ENCODE measurements around the gene ABCC1.
"Not testable (repeated sequence)": the region's sequence is repeated elsewhere in the genome, so short reads cannot be mapped to it uniquely, and the experiment has no call there.

The ABCC1 gene

GRCh38 chr16:16092925-16093627, 143.7 kb downstream of the ABCC1 start:
- no peak for DNase-seq

DNA sequence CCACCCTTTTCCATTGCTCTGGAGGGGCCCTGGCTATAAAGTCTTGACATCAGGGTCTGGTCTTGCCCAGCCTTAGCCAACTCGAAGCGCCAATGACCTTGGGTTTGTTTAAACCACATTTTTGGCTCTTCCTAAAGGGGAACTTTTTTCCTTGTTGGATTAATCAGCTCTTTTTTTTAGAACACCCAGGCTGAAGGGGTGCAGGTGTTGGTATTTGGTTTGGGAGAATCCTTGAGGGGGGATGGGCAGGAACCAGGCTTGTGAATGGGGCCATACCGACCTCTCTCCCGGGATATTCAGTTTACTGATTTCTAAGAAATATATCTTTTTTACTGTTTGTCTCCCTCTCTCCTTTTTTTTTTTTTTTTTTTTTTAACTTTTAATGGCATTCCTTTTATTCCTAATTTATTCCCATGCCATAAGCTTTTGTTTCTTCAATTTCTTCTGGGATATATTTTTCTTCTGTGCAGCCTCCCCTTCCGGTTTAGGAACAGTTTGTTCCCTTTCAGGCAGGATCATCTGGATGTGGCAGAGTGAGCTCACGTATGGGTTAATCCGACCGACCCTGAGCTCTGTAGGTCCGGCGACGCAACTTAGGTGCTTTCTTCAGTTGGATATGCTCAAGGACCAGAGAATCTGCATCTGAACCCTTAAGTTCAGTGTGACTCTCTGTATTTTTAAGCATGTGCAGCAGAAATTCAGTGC, 144.4 kb downstream of the ABCC1 start:
- no peak for DNase-seq

GRCh38 chr16:16095646-16096045, 146.2 kb downstream of the ABCC1 start:
- DNase-seq, result no peak

- DNase-seq, result no peak
Observed at GRCh38 chr16:16096121-16096857, 146.9 kb downstream of the ABCC1 start.

GRCh38 chr16:16096858-16097213, 147.4 kb downstream of the ABCC1 start:
- no peak for DNase-seq

DNA sequence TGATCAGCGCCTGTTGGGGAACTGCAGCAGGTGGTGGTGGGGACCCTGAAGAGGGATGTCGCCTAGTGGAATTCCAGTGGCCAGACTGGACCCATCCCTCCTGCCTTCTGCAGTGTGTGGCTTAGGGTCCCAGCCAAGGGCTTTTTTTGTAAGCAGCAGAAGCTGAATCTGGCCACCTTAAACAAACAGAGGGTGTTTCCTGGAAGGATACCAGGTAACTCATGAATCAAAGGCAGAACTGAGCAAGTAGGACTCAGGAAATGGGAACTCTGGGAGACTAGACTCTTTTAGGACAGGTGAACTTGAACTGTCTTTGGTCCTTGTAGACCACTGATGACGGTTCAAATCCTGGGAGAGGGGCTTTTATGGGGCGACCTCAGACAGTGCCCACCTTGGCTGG, 149.9 kb downstream of the ABCC1 start:
- no peak for DNase-seq

DNA sequence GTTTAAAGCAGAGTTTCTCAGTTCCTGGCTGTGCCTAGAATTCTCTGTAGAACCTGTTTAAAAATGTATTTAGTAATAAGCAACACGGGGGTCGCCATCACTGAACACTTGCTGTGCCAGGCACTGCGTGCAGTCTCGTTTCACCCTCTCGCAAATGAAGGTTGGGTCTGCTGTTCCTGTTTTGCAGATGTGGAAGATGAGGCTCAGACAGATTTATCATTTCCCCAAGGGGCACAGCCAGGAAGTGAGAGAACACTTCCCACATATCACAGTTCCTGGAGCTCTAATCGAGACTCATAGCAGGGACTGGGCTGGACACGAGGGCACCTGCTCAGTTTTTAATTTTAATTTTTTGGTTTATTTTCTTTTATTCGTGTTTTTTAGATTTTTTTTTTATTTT, 151.2 kb downstream of the ABCC1 start:
- no peak for DNase-seq

DNA sequence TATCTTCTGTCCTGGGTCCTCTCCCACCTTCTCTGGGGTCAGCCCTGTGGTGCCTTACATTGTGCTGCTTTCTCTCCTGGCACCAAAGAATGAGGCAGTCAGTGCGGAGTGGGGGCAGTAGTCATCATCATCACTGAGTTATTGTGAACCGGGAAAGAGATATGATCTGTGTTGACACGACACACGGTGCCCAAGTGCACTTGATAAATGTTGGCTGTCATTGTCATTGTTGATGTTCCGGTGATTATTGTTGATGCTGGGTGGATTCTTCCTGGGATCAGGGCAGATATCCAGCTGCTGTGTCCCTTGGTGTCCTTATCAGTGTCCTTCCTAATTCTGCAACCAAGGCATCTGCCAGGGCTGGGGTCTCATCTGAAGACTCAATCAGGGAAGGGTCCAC, 152.2 kb downstream of the ABCC1 start:
- DNase-seq, result no peak

- DNase-seq, result no peak
Observed at GRCh38 chr16:16102738-16103137, 153.3 kb downstream of the ABCC1 start.

GRCh38 chr16:16104132-16104803, 154.9 kb downstream of the ABCC1 start:
- DNase-seq, result not testable (repeated sequence)

- not testable (repeated sequence) for DNase-seq
Observed at GRCh38 chr16:16104804-16105141, 155.4 kb downstream of the ABCC1 start.

DNA sequence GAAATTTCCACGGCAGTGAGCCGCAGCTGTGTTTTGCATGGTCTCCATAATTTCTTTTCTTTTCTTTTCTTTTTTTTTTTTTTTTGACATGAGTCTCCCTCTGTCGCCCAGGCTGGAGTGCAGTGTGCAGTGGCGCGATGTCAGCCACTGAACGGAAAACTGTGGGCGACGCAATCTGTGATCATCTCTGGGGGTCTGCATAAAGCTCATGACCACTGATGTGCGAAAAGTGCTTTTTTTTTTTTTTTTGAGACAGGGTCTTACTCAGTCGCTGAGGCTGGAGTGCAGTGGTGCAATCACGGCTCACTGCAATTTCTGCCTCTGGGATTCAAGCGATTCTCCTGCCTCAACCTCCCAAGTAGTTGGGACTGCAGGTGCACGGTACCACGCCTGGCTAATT, 156.2 kb downstream of the ABCC1 start:
- no peak for DNase-seq

DNA sequence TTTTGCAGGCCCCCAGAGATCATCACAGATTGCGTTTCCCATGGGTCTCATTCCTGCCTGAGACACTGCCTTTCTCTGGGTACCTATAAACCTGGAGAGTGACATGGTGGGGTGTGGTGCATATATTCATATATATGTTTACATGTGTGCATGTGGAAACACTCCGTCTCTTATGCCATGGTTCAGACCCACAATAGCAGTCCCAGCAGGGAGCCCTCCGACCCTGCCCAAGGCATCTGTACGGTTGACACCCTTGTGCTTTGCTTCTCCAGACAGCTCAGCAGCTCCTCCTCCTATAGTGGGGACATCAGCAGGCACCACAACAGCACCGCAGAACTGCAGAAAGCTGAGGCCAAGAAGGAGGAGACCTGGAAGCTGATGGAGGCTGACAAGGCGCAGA, 157.1 kb downstream of the ABCC1 start:
- no peak for DNase-seq

DNA sequence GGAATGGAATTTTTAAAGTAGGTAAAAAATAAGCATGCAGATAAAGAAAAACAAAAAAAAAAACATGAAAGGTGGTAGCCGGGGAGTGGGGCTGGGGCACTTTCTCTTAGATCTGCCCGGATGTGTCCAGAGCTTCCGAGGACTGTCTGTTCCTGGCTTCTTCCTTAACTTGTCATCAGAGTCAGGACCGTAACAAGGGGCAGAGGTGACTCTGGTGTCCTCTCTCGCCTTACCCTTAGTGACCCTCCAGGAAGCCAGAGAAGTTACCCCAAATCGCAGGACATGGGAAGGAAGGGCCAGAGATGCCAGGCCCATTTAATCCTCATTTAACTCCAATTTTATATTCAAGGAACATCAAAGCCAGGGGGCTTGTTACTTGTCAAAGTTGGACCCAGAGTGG, 158.4 kb downstream of the ABCC1 start:
- DNase-seq, result no peak

GRCh38 chr16:16108759-16109158, 159.3 kb downstream of the ABCC1 start:
- no peak for DNase-seq

- no peak for DNase-seq
Observed at GRCh38 chr16:16109453-16110110, 160.2 kb downstream of the ABCC1 start.

DNA sequence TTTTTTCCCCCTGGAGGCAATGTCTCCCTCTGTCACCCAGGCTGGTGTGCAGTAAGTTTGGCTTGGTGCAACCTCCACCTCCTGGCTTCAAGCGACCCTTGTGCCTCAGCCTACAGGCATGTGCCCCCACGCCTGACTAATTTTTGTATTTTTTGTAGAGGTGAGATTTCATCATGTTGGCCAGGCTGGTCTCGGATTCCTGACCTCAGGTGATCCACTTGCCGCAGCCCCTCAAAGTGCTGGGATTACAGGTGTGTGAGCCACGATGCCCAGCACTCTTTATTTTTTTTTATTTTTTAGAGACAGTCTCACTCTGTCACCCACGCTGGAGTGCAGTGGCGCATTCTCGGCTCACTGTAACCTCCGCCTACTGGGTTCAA, 160.7 kb downstream of the ABCC1 start:
- no peak for DNase-seq

GRCh38 chr16:16111639-16112038, 162.2 kb downstream of the ABCC1 start:
- DNase-seq, result no peak

GRCh38 chr16:16112450-16113053, 163.1 kb downstream of the ABCC1 start:
- DNase-seq, result no peak

GRCh38 chr16:16113076-16113475, 163.7 kb downstream of the ABCC1 start:
- DNase-seq, result no peak

- DNase-seq, result no peak
Observed at GRCh38 chr16:16116841-16117240, 167.4 kb downstream of the ABCC1 start.

DNA sequence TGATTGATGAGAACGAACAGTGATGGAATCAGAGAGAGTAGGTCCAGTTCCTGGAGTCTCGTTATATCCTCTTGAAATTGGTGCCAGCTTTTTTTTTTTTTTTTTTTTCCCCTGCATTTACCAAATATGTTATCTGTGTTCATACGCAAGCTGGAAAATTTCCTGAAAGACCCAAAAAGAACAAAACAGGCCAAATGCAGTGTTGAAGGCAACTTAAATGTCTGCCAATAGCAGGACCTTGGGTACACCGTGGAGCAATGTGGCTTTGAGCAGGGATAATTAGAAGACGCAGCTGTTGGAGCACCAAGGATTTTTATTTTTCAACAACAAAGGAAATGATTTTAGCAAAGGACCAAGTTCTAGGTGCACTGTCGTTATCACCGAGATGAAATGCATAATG, 168.9 kb downstream of the ABCC1 start:
- no peak for DNase-seq

DNA sequence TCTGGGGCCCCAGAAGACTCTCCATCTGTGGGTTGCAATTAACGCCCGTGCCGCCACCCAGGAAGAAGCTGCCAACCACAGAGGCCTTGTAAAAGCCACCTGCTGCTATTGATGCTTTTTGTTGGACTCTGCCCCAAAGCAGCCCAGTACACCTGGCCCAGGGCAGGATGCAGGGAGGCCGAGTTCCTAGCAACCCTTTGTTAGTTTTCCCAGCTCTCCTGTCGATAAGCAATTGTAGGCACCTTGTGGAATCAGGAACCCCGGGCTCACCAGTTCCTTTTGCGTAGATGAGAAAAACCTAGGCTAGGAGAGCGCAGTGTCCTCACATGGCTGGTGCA, 170.6 kb downstream of the ABCC1 start:
- no peak for DNase-seq

Measured in activated CD8-positive, alpha-beta memory T cell treated with anti-CD3 and anti-CD28 coated beads for 24 hours (primary cell).